Measurements from ENCODE around the gene WDR18.

Gene WDR18

GRCh38 chr19:991932-992669 lies 8.0 kb downstream of the WDR18 start:
- TF ChIP-seq CTCF (IDR thresholded peaks at IDR 0.05; ENCODE audit: insufficient read depth, low read depth, low read length, missing control alignments) = no peak
- H3K4me3 ChIP-seq (ENCODE audit: low read depth, low read length) = no peak overlapping the region
- DNase-seq (ENCODE audit: low read depth) = no peak

GRCh38 chr19:992670-993055 lies 8.5 kb downstream of the WDR18 start:
- DNase-seq (ENCODE audit: low read depth) = no peak

GRCh38 chr19:993361-993830 lies 9.3 kb downstream of the WDR18 start:
- TF ChIP-seq CTCF (IDR thresholded peaks at IDR 0.05; ENCODE audit: insufficient read depth, low read depth, low read length, missing control alignments) = no peak
- no peak for DNase-seq (ENCODE audit: low read depth)
- no peak overlapping the region for H3K4me3 ChIP-seq (ENCODE audit: low read depth, low read length)

More at GRCh38 chr19:992670-993055, 8.5 kb downstream of the WDR18 start:
- no peak for TF ChIP-seq CTCF (IDR thresholded peaks at IDR 0.05; ENCODE audit: insufficient read depth, low read depth, low read length, missing control alignments)
- H3K4me3 ChIP-seq (ENCODE audit: low read depth, low read length) = no peak overlapping the region

- no peak overlapping the region for H3K4me3 ChIP-seq (ENCODE audit: low read depth, low read length)
- no peak for TF ChIP-seq CTCF (IDR thresholded peaks at IDR 0.05; ENCODE audit: insufficient read depth, low read depth, low read length, missing control alignments)
- DNase-seq (ENCODE audit: low read depth) = no peak
Observed at GRCh38 chr19:993831-994393, 9.8 kb downstream of the WDR18 start.

- no peak for DNase-seq (ENCODE audit: low read depth)
- TF ChIP-seq CTCF (IDR thresholded peaks at IDR 0.05; ENCODE audit: insufficient read depth, low read depth, low read length, missing control alignments) = no peak
- no peak overlapping the region for H3K4me3 ChIP-seq (ENCODE audit: low read depth, low read length)
Observed at GRCh38 chr19:994516-994915, 10.4 kb downstream of the WDR18 start.

- no peak overlapping the region for H3K4me3 ChIP-seq (ENCODE audit: low read depth, low read length)
- TF ChIP-seq CTCF (IDR thresholded peaks at IDR 0.05; ENCODE audit: insufficient read depth, low read depth, low read length, missing control alignments) = no peak
- no peak for DNase-seq (ENCODE audit: low read depth)
Observed at GRCh38 chr19:995051-995827, 11.1 kb downstream of the WDR18 start.
